GM21825 (cell line): Measurements from ENCODE around the gene CABP4.
A peak's percentile ranks its signal among the peaks of the same experiment; 100 is the strongest.
"Not testable (repeated sequence)": the region's sequence is repeated elsewhere in the genome, so short reads cannot be mapped to it uniquely, and the experiment has no call there.

Experiments
- ATAC-seq: cut with Tn5 transposase; IDR thresholded peaks from one replicate; pipeline ENCODE4 v1.9.1; 2021; ENCODE audit warnings: mild to moderate bottlenecking, moderate library complexity; ENCODE audit not compliant: unreplicated experiment

CABP4 gene

DNA sequence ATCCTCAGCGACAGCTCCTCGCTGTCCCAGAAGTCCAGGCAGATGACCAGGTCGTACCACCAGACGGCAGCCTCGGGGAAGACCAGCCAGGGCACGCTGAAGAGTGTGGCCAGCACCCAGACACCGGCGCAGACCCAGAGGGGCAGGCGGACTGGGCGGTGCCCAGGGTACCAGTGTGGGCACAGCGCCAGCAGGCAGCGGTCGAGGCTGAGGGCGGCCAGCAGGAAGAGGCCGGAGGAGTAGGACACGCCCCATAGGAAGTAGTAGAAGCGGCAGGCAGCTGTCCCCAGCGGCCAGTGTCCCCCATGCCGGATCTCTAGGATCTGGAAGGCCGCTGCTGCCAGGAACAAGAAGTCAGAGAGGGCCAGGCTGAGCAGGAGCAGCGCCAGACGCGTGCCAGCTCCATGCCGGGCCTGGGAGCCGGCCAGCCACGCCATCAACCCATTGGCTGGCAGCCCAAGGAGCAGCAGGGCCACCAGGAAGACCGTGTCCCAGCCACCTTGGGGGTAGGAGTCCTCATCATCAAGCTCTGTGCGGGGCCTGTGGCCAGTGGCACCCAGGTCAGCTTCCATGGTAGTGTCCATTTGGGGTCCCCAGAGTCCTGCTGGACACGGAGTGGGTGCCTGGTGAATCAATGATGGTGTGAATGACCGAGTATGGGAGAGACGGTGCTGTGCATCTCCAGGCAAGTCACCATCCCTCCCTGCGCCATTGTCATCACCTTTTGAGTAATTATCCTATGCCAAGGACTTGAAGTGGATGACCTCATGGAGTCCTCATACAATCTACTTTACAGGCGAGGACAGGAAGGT, 2.8 kb upstream of the CABP4 start, which contains the start of gene GPR152:
Gene GPR152 (minus strand): TSS at position 589 of the 812 bp plus-strand sequence. CDS start 5 bp downstream, at position 584.
- no peak for ATAC-seq

GRCh38 chr11:67453816-67454732, 1.1 kb upstream of the CABP4 start:
- ATAC-seq, result no peak

GRCh38 chr11:67456068-67456705, 1.0 kb downstream of the CABP4 start:
- ATAC-seq, result no peak

GRCh38 chr11:67457453-67457852, 2.3 kb downstream of the CABP4 start:
- ATAC-seq, result no peak

DNA sequence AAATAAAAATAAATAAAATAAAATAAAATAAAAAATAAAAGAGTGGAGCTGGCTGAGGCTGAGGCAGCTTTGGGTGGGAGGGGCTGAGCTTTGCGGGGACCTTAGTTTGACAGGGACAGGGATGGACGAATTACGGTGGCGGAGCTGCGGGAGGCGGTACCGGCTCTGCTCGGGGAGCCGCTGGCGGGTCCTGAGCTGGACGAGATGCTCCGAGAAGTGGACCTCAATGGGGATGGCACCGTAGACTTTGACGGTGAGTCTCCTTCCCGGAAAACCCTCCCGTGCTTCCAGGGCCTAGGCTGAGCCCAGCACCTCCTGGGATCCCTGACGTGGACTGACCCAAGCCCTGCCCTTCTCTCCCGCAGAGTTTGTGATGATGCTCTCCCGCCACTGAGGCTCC, 3.1 kb downstream of the CABP4 start:
- ATAC-seq, result no peak

GRCh38 chr11:67463186-67463585, 8.0 kb downstream of the CABP4 start:
- no peak for ATAC-seq

DNA sequence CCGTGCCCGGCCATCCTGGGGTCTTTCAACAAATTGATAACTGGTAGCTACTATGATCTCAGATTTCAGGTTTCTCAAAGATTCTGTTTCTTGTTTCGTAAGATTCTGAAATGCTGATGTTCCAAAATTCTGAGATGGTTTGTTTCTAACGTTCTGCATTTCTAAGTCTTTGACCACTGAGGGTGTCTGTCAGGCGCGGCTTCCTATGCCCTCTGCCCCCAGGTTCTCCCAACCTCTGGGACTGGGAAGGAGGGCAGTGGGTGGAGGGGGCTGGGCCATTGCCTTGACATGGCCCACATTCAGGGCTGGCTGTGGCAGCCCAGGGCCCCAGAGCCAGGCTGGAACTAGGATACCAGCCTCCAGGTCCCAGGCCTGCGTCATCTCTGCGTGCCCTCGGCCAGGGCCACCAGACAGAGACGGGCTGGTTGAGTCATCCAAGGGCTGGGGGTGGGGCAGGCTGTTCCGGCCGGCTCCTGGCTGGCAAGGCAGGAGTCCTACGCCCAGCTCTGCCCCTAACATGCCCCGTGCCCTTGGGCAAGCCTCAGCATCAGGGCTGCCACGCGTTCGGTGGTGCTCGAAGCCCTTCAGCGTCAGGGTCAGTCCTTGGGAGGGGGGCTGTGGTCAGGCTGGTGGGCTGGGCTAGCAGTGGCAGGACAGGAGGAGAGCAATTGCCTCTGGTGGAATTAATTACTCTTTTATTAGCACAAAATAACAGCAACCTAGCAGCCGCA, 8.7 kb downstream of the CABP4 start:
- ATAC-seq, result no peak

GRCh38 chr11:67464411-67465188, 9.4 kb downstream of the CABP4 start:
- peak; percentile 51 for ATAC-seq

DNA sequence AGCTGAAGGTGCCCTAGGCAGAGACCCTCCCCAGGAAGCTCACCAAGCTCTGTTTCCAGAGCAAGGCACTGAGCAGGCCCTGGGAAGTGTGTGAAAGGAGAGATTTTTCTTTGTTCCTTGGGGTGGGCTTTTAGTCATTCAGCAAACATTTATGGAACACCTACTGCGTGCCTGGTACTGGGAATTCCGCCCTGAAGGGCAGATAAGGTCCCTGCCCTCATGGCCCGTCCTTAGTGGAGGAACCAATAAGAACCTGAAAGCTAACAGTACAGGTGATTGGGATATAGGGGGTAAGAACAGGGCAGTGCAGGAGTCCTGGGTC, 10.0 kb downstream of the CABP4 start:
- ATAC-seq, result no peak

DNA sequence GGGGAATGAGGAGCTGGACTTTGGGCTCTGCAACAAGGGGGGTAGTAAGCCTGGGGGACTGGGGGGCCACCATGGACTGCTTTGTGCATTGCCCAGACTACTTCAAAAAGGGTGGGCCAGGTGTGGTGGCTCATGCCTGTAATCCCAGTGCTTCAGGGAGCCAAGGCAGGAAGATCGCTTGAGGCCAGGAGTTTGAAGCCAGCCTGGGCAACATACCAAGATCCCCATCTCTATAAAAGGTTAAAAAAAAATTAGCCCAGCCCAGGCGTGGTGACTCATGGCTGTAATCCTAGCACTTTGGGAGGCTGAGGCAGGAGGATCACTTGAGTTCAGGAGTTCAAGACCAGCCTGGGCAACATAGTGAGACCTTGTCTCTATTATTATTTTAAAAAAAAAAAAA, 10.4 kb downstream of the CABP4 start:
- not testable (repeated sequence) for ATAC-seq

DNA sequence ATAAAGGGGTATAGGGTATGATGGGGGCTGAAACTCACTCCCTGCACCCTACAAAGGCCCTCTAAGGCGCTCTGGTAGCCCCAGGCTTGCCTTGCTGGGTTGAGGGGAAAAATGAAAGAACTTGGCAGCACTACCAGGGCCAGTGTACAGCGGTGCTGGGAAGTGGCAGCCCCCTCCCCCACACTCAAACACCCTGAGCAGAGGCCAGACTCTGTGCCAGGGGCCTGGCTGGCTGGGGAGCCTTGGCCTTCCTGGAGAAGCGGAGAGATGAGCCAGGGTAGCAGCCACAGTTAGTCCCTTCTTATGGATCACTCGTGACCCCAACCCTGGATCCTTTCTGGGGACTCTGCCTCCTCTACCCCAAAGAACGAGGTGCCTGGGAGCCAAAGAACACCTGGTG, 11.2 kb downstream of the CABP4 start:
- no peak for ATAC-seq

GRCh38 chr11:67466962-67467771, 12.0 kb downstream of the CABP4 start:
- no peak for ATAC-seq

- no peak for ATAC-seq
Observed at GRCh38 chr11:67468056-67468455, 12.9 kb downstream of the CABP4 start.

GRCh38 chr11:67468456-67468758, 13.3 kb downstream of the CABP4 start:
- no peak for ATAC-seq

DNA sequence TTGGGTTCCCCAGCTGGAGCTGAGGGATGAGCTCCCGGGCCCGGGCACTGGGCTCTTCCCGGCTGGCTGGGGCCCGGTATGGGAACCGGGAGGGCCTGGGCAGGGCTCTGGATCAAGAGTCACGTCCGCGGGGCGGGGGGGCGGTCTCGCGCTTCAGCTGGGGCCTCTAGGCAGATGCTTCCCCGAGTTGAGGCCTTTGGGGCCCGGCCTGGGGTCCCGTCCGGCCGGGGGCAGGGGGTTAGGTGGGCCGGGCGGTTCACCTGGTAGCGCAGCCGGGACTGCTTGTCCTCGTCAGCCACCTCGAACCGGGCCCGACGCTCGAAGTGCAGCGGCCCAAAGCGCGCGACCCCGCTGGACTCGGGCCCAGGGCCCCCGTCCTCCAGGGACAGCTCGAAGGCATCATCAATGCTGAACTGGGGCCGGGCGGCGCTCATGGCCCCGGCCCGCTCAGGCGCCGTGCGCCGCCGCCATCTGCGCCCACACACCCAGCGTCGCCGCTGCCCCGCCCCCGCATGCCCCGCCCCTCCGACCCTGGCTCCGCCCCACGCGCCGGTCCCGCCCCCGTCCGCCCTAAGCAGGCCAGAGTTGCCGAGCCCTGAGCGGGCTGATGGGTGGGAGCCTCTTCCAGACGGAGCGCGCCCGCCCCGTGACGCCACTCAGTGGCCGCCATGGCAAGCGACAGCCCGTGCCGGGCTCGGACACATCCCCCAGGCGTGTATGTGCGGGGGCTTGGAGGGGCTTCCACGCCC, 13.8 kb downstream of the CABP4 start, which contains the start of gene TMEM134:
Gene TMEM134 (minus strand): TSS at position 493 of the 749 bp plus-strand sequence. CDS start 59 bp downstream, at position 434.
- ATAC-seq, result peak; percentile 60

GRCh38 chr11:67469508-67469811, 14.3 kb downstream of the CABP4 start:
- no peak for ATAC-seq

GRCh38 chr11:67470337-67471002, 15.3 kb downstream of the CABP4 start:
- ATAC-seq, result no peak

DNA sequence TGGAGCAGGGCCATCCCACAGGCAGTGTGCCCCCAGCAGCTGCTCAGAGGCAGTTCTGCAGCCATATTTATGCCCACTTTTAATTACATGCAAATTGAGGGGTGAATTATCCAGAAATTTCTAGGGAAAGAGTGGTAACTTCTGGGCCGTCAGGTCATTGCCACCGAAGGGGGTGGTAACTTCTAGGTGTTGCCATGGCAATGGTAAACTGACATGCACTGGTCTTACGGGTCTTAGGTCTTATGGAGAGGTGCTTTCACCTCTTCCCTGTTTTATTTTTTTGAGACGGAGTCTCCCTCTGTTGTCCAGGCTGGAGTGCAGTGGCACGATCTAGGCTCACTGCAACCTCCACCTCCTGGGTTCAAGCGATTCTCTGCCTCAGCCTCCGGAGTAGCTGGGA, 17.7 kb downstream of the CABP4 start:
- ATAC-seq, result no peak
